Activated B cell treated with CpG ODN at 0.5 μM for 24 hours (primary cell): ENCODE data around the gene TCP10L. TPM values are rescaled to one million over a fixed set of nuclear protein-coding genes. Genes with fewer than 3 reads are reported as not detected.

ENCODE experiments used
- ATAC-seq: fragments of 200-7000 bp; cut with Tn5 transposase; one replicate; pipeline ENCODE4 v1.10.0; 2021; ENCODE audit warnings: low read depth, mild to moderate bottlenecking, moderate library complexity
- CTCF ChIA-PET: fragments of 350-600 bp; sonication (Branson Sonifier 250); formaldehyde crosslinking; loops from one replicate; lab custom pipeline; 2021; ENCODE audit warnings: antibody characterized with exemption; lab: Charles Lee
- POLR2A ChIA-PET: fragments of 350-600 bp; sonication (Branson Sonifier 250); formaldehyde crosslinking; loops from one replicate; lab custom pipeline; 2021; ENCODE audit warnings: antibody characterized with exemption; lab: Charles Lee
- DNase-seq: peaks from one replicate; pipeline ENCODE4 v3.0.0; 2022
- H3K27ac Mint-ChIP-seq: one replicate; pipeline ENCODE4 v1.8.0; 2020; ENCODE audit warnings: mixed read lengths
- H3K27me3 Mint-ChIP-seq: one replicate; pipeline ENCODE4 v1.8.0; 2021; ENCODE audit warnings: mixed read lengths
- H3K36me3 Mint-ChIP-seq: one replicate; pipeline ENCODE4 v1.8.0; 2021; ENCODE audit warnings: low read depth, mixed read lengths
- H3K4me1 Mint-ChIP-seq: one replicate; pipeline ENCODE4 v1.8.0; 2021; ENCODE audit warnings: mixed read lengths
- H3K4me3 Mint-ChIP-seq: one replicate; pipeline ENCODE4 v1.8.0; 2020; ENCODE audit warnings: mild to moderate bottlenecking, mixed read lengths
- H3K9me3 Mint-ChIP-seq: one replicate; pipeline ENCODE4 v1.8.0; 2020; ENCODE audit warnings: mixed read lengths
- intact Hi-C: fragments of 100-400 bp; cut with micrococcal nuclease; formaldehyde crosslinking; loops from one replicate; pipeline ENCODE4 v1.15.1; 2024
- total RNA-seq: library from RNA; stranded (reverse); gene quantifications from 2 replicates; pipeline ENCODE4 v1.2.3, GENCODE V29; 2022
- TF ChIP-seq, protein P1 (sequence below): fragments of 200-600 bp; IDR thresholded peaks from one replicate; pipeline ENCODE4 v1.8.0; 2022; ENCODE audit warnings: antibody characterized with exemption, mild to moderate bottlenecking

The TCP10L gene
- total RNA-seq, 1 donor from 2014 or later, result 0.58 TPM

DNA sequence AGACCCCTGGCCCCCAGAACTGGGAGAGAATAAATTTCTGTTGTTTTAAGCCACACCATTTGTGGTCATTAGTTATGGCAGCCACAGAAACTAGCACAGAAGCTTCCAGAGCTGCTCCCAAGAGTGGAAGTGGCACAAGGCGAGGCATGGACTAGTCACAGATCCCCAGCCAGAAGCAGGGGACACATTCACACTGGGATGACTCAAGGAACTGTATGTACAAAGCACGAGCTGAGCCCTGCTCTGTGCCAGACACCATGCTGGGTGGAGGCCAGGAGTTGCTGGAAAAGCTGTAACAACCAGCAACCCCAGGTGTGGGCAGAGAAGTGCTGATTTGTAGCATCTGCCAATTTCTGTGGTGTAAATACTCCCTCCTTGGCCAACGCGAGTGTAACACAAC lies 55.6 kb downstream of the TCP10L start:
- H3K4me3 Mint-ChIP-seq, result no peak overlapping the region
- H3K27ac Mint-ChIP-seq, result no peak overlapping the region
- TF ChIP-seq, protein P1, sequence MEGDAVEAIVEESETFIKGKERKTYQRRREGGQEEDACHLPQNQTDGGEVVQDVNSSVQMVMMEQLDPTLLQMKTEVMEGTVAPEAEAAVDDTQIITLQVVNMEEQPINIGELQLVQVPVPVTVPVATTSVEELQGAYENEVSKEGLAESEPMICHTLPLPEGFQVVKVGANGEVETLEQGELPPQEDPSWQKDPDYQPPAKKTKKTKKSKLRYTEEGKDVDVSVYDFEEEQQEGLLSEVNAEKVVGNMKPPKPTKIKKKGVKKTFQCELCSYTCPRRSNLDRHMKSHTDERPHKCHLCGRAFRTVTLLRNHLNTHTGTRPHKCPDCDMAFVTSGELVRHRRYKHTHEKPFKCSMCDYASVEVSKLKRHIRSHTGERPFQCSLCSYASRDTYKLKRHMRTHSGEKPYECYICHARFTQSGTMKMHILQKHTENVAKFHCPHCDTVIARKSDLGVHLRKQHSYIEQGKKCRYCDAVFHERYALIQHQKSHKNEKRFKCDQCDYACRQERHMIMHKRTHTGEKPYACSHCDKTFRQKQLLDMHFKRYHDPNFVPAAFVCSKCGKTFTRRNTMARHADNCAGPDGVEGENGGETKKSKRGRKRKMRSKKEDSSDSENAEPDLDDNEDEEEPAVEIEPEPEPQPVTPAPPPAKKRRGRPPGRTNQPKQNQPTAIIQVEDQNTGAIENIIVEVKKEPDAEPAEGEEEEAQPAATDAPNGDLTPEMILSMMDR, result no peak
- intact Hi-C loops, result no loop called here
- POLR2A ChIA-PET, result no interaction called here
- no peaks in the 10 kb centered on the region for H3K9me3 Mint-ChIP-seq
- ATAC-seq (no peak), DNase-seq (no peak)
- H3K36me3 Mint-ChIP-seq, result no peaks in the 10 kb centered on the region
- no peaks in the 10 kb centered on the region for H3K27me3 Mint-ChIP-seq
- CTCF ChIA-PET, result no interaction called here
- no peaks in the 10 kb centered on the region for H3K4me1 Mint-ChIP-seq

DNA sequence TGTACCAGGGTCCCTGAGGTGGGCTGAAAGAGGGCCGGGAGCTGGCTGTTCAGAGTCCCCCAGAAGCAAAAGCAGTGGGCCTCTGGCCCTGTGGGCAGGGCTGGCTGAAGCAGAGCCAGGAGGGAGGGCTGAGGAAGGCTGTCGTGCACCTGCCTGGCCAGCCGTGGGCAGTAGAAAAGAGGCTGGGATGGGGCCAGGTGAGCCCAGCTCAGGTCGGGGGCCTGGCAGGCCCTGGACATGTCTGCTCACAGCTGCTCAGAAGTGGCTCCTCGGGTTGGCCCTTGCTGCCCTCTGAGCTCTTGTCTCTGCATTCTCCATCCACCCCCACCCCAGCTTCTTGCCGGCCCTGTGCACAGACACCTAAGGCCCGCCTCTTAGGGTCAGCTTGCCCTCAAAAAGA lies 60.0 kb downstream of the TCP10L start:
- ATAC-seq (no peak), DNase-seq (no peak)
- ChIA-PET CTCF (no interaction called here), POLR2A (no interaction called here)
- Mint-ChIP-seq H3K9me3 (no peaks in the 10 kb centered on the region), H3K27me3 (peaks cover 4% of the 10 kb centered on the region), H3K27ac (no peak overlapping the region), H3K4me1 (no peaks in the 10 kb centered on the region), H3K36me3 (no peaks in the 10 kb centered on the region), H3K4me3 (no peak overlapping the region)
- TF ChIP-seq, protein P1, result no peak
- intact Hi-C loops, result no loop called here

DNA sequence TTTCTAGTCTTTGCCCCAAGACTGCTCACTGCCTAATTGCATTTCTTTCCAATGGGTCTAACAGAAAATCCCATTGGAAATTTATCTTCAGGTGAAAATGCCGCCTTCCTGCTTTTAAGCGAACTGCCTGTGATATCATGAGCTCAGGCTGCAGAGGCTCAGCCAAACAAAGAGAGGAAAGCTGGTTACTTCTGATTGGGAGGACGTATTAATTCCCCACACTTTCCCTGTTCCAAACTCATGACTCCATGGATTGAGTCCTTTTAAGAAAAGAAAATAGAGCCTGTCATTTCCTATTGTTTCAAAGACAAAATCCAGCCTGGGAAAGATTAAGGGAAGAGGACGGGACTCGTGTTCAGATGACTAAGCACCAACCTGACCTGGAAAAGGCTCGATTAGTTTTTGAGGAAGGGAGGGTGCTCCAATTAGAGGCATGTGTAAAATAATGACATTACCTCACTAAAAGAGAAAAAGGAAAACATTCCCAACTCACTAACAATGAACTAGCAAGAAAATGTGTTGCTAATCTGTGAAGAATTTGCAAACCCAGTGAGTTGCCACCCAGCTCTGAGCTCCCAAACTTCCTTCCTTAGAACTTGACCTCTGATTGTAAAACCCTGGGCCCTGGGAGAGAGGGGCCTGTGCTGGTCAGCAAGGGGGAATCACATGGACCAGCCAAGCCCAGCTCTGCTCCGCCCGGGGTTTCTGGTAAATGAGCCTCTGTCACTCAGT lies 61.2 kb downstream of the TCP10L start:
- Mint-ChIP-seq H3K4me1 (no peaks in the 10 kb centered on the region), H3K4me3 (no peak overlapping the region), H3K36me3 (no peaks in the 10 kb centered on the region), H3K9me3 (no peaks in the 10 kb centered on the region), H3K27ac (no peak overlapping the region), H3K27me3 (peaks cover 4% of the 10 kb centered on the region)
- POLR2A ChIA-PET, result no interaction called here
- no peak for DNase-seq
- ATAC-seq, result no peak
- TF ChIP-seq, protein P1, result no peak
- intact Hi-C loops, result no loop called here
- CTCF ChIA-PET, result no interaction called here

Other genes with a start within 250 kb of the TCP10L start
- 18.1 and 22.2 TPM in 2 replicates for gene URB1, start 192.5 kb downstream of the TCP10L start, total RNA-seq
- gene EVA1C, start 172.8 kb downstream of the TCP10L start, total RNA-seq, result 0.20 and 0.38 TPM in 2 replicates
- 36.4 and 37.3 TPM in 2 replicates for gene CFAP298, start 26.9 kb upstream of the TCP10L start, total RNA-seq
- gene SYNJ1, start 142.5 kb upstream of the TCP10L start, total RNA-seq, result 5.2 and 5.4 TPM in 2 replicates
- gene PAXBP1, start 186.2 kb upstream of the TCP10L start, total RNA-seq, result 36.4 and 43.4 TPM in 2 replicates